GM18519 (cell line): ENCODE data around the gene ABCA2.

ENCODE experiments used
- ATAC-seq: cut with Tn5 transposase; IDR thresholded peaks from one replicate; pipeline ENCODE4 v1.9.1; 2021; ENCODE audit warnings: mild to moderate bottlenecking, moderate library complexity; ENCODE audit not compliant: unreplicated experiment, low FRiP score

Gene ABCA2

DNA sequence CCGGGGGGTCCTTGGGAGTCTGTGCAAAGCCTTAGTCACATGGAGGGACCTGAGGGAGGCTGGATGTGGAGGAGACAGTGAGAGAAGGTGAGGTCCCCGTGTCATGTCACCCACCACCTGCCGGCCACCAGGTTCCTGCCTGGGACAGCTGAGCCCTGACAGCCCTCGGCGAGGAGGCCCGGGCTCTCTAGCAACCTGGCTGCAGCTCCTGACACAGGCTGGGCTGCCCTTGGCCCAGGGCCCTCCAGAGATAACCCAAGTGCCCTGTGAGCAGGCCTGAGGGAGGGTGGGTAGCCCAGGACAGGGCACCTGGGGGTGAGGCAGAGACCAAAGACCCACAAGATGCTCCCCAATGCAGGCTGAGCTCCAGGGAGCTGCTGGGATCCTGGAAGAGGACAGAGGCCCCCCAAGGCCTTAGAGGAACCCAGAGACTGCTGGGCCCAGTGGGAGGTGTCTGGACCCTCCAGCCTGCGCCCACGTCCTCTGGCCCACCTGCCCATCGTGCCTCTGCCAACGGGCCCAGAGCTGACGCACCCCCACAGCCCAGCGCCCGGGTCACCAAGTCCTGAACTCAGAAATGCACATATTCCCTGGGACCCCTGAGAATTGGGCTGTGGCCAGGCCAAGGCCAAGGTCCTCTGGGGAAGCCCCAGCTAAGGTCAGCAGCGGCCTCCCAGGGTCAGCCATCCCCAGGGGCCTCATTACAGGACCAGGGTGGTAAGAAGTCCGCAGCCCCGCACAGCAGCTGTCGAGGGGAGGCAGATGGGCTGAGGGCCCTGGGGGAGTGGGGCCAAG lies 59.5 kb downstream of the ABCA2 start:
- no peak for ATAC-seq

GRCh38 chr9:136965771-136966484 lies 62.1 kb downstream of the ABCA2 start:
- no peak for ATAC-seq

GRCh38 chr9:136964833-136965422 lies 63.1 kb downstream of the ABCA2 start:
- ATAC-seq: no peak

GRCh38 chr9:136964171-136964689 lies 63.8 kb downstream of the ABCA2 start:
- no peak for ATAC-seq

- no peak for ATAC-seq
Measured at GRCh38 chr9:136963751-136964150, 64.3 kb downstream of the ABCA2 start.

- no peak for ATAC-seq
Measured at GRCh38 chr9:136963341-136963740, 64.7 kb downstream of the ABCA2 start.

GRCh38 chr9:136962701-136963248 lies 65.3 kb downstream of the ABCA2 start:
- no peak for ATAC-seq

DNA sequence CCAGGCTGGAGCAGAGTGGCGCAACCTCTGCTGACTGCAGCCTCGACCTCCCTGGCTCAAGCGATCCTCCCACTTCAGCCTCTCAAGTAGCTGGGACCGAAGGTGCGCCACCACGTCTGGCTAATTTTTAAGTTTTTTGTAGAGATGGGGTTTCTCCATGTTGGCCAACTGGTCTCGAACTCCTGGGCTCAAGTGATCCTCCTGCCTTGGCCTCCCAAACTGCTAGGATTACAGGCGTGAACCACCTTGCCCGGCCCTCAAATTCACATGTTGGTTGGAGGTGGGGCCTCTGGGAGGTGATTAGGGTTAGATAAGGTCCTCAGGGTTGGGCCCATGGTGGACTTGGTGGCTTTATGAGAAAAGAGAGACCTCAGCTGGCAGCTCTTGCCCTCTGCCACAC lies 65.9 kb downstream of the ABCA2 start:
- no peak for ATAC-seq

DNA sequence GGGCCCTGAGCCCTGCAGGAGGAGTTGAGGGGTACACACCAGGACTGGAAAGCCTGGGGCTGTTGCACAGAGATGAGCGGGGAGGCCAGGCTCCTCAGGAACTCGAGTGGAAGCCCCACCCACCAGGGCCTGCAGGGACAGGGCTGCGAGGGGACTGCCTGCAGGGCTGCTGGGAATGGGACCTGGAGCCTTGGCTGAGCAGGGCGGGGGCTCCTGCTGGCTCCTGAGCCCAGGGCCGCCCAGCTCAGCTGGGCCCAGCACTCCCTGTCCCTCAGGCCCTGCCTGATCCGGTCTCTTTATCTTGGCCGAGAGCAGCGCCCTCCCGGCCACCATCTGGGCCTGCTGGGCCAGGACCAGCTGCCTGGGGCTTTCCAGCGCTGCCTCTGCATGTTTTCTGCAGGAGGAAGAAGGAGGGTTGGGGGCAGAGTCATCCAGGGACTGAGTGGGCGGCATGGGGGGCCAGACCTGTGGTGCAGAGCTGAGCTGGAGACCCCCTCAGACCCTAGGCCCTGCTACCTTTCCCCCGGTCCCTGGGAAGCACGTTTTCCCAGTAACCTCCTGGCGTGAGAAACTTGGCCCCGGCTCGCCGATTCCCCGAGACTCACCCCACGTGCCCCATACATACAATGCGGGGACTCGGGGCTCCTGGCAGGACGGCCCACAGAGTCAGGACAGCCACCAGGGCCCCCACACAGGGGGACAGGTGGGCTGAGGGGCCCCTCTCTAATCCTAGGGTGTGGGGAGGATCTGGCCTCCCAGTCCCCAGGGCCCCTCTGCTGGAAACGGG lies 66.6 kb downstream of the ABCA2 start:
- ATAC-seq: no peak

DNA sequence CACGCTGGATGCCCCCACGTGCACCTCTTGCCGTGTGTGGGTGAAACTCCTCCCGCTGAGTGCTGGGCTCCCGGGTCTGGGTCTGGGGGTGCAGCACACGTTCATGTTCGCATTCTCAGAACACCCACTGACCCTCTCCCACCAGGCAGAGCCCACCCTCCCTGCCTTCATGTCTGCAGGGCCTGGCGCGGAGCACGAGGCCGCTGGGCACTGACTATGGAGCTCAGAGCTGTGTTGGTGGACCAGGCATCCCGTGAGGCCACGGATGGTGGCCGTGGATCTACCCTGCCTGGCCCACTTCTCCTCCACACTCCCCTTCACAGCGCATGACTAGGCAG lies 67.1 kb downstream of the ABCA2 start:
- no peak for ATAC-seq

GRCh38 chr9:136960212-136960937 lies 67.7 kb downstream of the ABCA2 start:
- no peak for ATAC-seq

DNA sequence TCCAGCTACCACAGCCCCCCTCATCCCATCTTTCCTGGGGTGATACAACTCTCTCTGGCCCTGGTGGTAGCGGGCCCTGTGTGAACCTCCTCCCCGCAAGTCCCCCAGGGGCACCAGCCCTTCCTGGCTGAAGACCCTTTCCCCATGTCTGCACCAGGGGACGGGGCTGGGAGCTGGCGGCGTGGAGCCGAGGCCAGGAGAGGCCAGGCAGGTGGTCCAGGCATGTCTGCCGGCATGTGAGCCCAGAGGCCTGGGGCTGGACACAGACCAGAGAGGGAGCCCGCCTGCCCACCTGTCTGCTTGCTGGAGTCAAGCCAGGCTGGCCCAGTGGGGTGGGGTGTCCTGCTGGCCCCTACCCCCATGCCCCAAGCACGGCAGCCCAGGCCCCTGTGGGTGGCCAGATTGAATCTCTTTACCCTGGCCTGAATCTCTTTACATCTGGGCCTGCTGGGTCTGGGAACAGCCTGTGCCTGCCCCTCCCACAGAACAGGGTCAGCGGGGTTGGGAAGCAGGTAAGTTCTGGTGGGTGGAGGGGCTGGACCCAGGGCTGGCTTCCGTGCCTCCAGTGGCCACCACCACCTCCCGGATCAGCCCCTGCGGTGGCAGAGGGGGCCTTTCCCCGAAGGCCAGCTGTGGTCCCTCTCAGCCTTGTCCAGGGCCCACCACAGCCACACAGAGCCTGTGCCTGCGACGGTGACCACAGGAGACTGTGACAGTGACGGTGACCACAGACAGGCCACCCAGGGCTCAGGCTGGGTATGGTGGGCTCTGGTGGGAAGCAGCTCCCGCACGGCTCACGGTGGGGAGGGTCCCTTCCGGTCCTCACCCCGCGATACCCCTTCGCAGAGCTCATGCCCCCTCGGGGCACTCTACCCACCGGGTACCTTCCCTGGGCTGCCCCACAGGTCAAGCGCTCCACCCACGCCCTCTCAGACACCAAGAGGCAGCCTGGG lies 68.9 kb downstream of the ABCA2 start:
- no peak for ATAC-seq

- ATAC-seq: no peak
Measured at GRCh38 chr9:136958473-136958872, 69.6 kb downstream of the ABCA2 start.

DNA sequence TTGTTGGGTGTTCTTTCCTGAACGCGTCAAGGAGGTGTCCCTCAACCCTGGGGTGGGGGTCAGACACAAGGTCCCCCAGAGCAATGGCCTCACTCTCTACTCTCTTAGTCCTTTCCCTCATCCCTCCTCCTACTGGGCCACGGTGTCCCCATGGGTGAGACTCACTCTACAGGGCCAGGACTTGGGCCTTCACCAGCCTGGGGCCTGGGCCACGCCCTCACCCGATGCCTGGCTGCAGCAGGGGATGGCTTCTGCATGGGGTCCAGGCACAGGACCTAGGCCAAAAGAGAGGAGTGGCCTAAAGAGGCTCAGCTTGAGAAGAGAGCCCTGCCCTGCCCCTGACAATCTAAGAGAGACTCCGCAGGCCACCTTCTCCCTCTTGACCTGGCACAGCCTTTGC lies 70.1 kb downstream of the ABCA2 start:
- no peak for ATAC-seq

GRCh38 chr9:136957461-136957860 lies 70.6 kb downstream of the ABCA2 start:
- no peak for ATAC-seq
